Smooth muscle cell (in vitro differentiated cells): Measurements from ENCODE around the gene ARHGAP26. TPM values are rescaled to one million over a fixed set of nuclear protein-coding genes. Genes with fewer than 3 reads are reported as not detected.

Experiments
- DNase-seq: peaks from one replicate; lab custom pipeline; 2025; ENCODE audit not compliant: unreplicated experiment; lab: John Stamatoyannopoulos, UW
- H2AFZ ChIP-seq: fragments of 200-600 bp; sonication (generic); 2 replicates; pipeline ENCODE4 v1.6.0; 2016; ENCODE audit warnings: antibody characterized with exemption, low read depth, mild to moderate bottlenecking
- H3F3A ChIP-seq: fragments of 200-600 bp; sonication (generic); 2 replicates; pipeline ENCODE4 v1.6.0; 2017; ENCODE audit warnings: antibody characterized with exemption, low read depth
- H3K27ac ChIP-seq: fragments of 200-600 bp; sonication (generic); 2 replicates; pipeline ENCODE4 v1.5.1; 2016; ENCODE audit warnings: low read depth, mild to moderate bottlenecking
- H3K27me3 ChIP-seq: fragments of 200-600 bp; sonication (generic); 2 replicates; pipeline ENCODE4 v1.6.1; 2016; ENCODE audit warnings: low read depth, mild to moderate bottlenecking
- H3K36me3 ChIP-seq: fragments of 200-600 bp; sonication (generic); 2 replicates; pipeline ENCODE4 v1.5.1; 2016; ENCODE audit warnings: low read depth
- H3K4me1 ChIP-seq: fragments of 200-600 bp; sonication (generic); 2 replicates; pipeline ENCODE4 v1.5.1; 2016; ENCODE audit warnings: low read depth
- H3K4me2 ChIP-seq: fragments of 200-600 bp; sonication (generic); 2 replicates; pipeline ENCODE4 v1.6.0; 2016; ENCODE audit warnings: mild to moderate bottlenecking
- H3K4me3 ChIP-seq: fragments of 200-600 bp; sonication (generic); 2 replicates; pipeline ENCODE4 v1.5.1; 2016; ENCODE audit warnings: mild to moderate bottlenecking
- H3K79me2 ChIP-seq: fragments of 200-600 bp; sonication (generic); 2 replicates; pipeline ENCODE4 v1.6.0; 2016; ENCODE audit warnings: low read depth, mild to moderate bottlenecking
- H3K9ac ChIP-seq: fragments of 200-600 bp; sonication (generic); 2 replicates; pipeline ENCODE4 v1.6.0; 2016; ENCODE audit warnings: low read depth
- H3K9me3 ChIP-seq: fragments of 200-600 bp; sonication (generic); replicated peaks from 2 replicates; pipeline ENCODE4 v1.5.1; 2016; ENCODE audit warnings: low read depth
- H4K20me1 ChIP-seq: fragments of 200-600 bp; sonication (generic); 2 replicates; pipeline ENCODE4 v1.6.0; 2016; ENCODE audit warnings: low read depth
- CTCF ChIP-seq: fragments of 200-600 bp; sonication (generic); IDR thresholded peaks from 2 replicates; pipeline ENCODE4 v1.5.1; 2017; ENCODE audit warnings: borderline replicate concordance, mild to moderate bottlenecking, antibody characterized with exemption; ENCODE audit not compliant: insufficient read depth, poor library complexity, severe bottlenecking
- WGBS: methylation state at CpG from one replicate; pipeline ENCODE4 v1.1.7; 2016; ENCODE audit warnings: low lambda C conversion rate; 5-methylcytosine and 5-hydroxymethylcytosine counted together
- polyA plus RNA-seq: library from polyadenylated mRNA; unstranded; fragments of >200 nt; fragmentation: Nextera tagmentation; extraction: Ambion mirVana; gene quantifications from 2 replicates; pipeline ENCODE4 v1.2.1, GENCODE V29; 2016
- total RNA-seq: library from RNA; depleted of rRNA; stranded (reverse); fragments of >200 nt; gene quantifications from 2 replicates; pipeline ENCODE4 v1.2.3, GENCODE V29; 2014

The ARHGAP26 gene
- total and polyA plus RNA-seq, 2 experiments from 2014 or later, result 2.2 to 5.1 TPM

- H3K36me3 ChIP-seq, result no peaks in the 10 kb centered on the region
- no peaks in the 10 kb centered on the region for H3K4me1 ChIP-seq
- no peaks in the 10 kb centered on the region for H3K27me3 ChIP-seq
- WGBS, result 94% methylated on average over 6 of the region's 6 CpGs
- H3F3A ChIP-seq, result no peaks in the 10 kb centered on the region
- no peak overlapping the region for H3K9ac ChIP-seq
- H3K79me2 ChIP-seq, result no peaks in the 10 kb centered on the region
- H4K20me1 ChIP-seq, result no peaks in the 10 kb centered on the region
- H3K9me3 ChIP-seq, result no peaks in the 10 kb centered on the region
- H3K27ac ChIP-seq, result no peak overlapping the region
- H3K4me2 ChIP-seq, result no peak overlapping the region
- no peak overlapping the region for H2AFZ ChIP-seq
- H3K4me3 ChIP-seq, result no peak overlapping the region
- no peak for DNase-seq
- TF ChIP-seq CTCF, result no peak
Measured at GRCh38 chr5:143179126-143179740, 409.1 kb downstream of the ARHGAP26 start.

DNA sequence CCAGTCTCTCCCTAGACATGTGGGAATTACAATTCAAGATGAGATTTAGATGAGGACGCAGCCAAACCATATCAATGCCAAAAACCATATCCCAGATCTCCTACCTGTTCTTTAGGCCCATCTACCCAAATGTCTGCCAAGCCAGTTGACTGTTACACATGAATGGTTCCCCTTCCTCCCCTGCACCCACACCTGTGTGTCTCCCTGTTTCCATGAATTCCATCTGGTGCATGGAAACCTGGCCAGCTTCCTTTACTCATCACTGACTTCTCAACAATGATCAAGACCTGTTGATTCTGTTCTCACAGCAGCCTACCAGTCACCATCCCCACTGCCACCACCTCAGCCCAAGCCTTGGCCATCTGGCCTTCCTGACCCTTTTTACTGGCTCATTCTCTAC is 410.6 kb downstream of the ARHGAP26 start:
- H3K9me3 ChIP-seq, result no peaks in the 10 kb centered on the region
- no peak for DNase-seq
- no peaks in the 10 kb centered on the region for H4K20me1 ChIP-seq
- H3K4me3 ChIP-seq, result no peak overlapping the region
- H3K27me3 ChIP-seq, result no peaks in the 10 kb centered on the region
- H3K4me1 ChIP-seq, result no peaks in the 10 kb centered on the region
- H2AFZ ChIP-seq, result no peak overlapping the region
- no peaks in the 10 kb centered on the region for H3K36me3 ChIP-seq
- H3K9ac ChIP-seq, result no peak overlapping the region
- 95% methylated on average over 1 of the region's 1 CpG for WGBS
- H3F3A ChIP-seq, result no peaks in the 10 kb centered on the region
- no peak overlapping the region for H3K27ac ChIP-seq
- no peak for TF ChIP-seq CTCF
- H3K79me2 ChIP-seq, result no peaks in the 10 kb centered on the region
- H3K4me2 ChIP-seq, result no peak overlapping the region

GRCh38 chr5:143181173-143181572 is 411.0 kb downstream of the ARHGAP26 start:
- no peaks in the 10 kb centered on the region for H3K27me3 ChIP-seq
- no peak overlapping the region for H2AFZ ChIP-seq
- H3F3A ChIP-seq, result no peaks in the 10 kb centered on the region
- H3K4me2 ChIP-seq, result no peak overlapping the region
- no peak overlapping the region for H3K9ac ChIP-seq
- no peaks in the 10 kb centered on the region for H3K4me1 ChIP-seq
- no peaks in the 10 kb centered on the region for H4K20me1 ChIP-seq
- no peaks in the 10 kb centered on the region for H3K79me2 ChIP-seq
- 92% methylated on average over 3 of the region's 3 CpGs for WGBS
- no peaks in the 10 kb centered on the region for H3K36me3 ChIP-seq
- DNase-seq, result no peak
- TF ChIP-seq CTCF, result no peak
- no peak overlapping the region for H3K4me3 ChIP-seq
- H3K27ac ChIP-seq, result no peak overlapping the region
- no peaks in the 10 kb centered on the region for H3K9me3 ChIP-seq

- H3K4me1 ChIP-seq, result no peaks in the 10 kb centered on the region
- H3K27ac ChIP-seq, result peak overlapping the region; percentile 90
- no peaks in the 10 kb centered on the region for H3F3A ChIP-seq
- H3K79me2 ChIP-seq, result no peaks in the 10 kb centered on the region
- no peak for DNase-seq
- H3K27me3 ChIP-seq, result no peaks in the 10 kb centered on the region
- TF ChIP-seq CTCF, result no peak
- H4K20me1 ChIP-seq, result no peaks in the 10 kb centered on the region
- no peak overlapping the region for H3K4me3 ChIP-seq
- H3K9me3 ChIP-seq, result no peaks in the 10 kb centered on the region
- H3K4me2 ChIP-seq, result no peak overlapping the region
- H3K36me3 ChIP-seq, result no peaks in the 10 kb centered on the region
- H3K9ac ChIP-seq, result peak overlapping the region; percentile 28
- H2AFZ ChIP-seq, result no peak overlapping the region
- 57% methylated on average over 3 of the region's 3 CpGs for WGBS
Measured at GRCh38 chr5:143182106-143182505, 411.9 kb downstream of the ARHGAP26 start.
